A549 (cell line): ENCODE data around the gene TXNRD1. TPM values are rescaled to one million over a fixed set of nuclear protein-coding genes. Genes with fewer than 3 reads are reported as not detected.

ENCODE experiments used
- ATAC-seq, 2 experiments: fragments of 200-7000 bp in 1 of 2; fragments of >200 bp in 1 of 2; cut with Nextera tagmentation in 1 of 2; cut with Tn5 transposase in 1 of 2; 3 replicates each; pipeline versions ENCODE4 v1.8.0 to v1.9.1; 2018 to 2020; ENCODE audit warnings: mild to moderate bottlenecking in 1 of 2, moderate library complexity in 1 of 2
- CTCF ChIA-PET: fragments of 300-600 bp; sonication (Branson Sonifier 250); formaldehyde crosslinking; extraction: SDS; loops from one replicate; lab custom pipeline; 2021; ENCODE audit warnings: antibody characterized with exemption, inconsistent platforms; lab: Yijun Ruan, JAX
- POLR2A ChIA-PET: fragments of 350-600 bp; formaldehyde crosslinking; extraction: SDS; loops from one replicate; lab custom pipeline; 2021; ENCODE audit warnings: antibody characterized with exemption, inconsistent platforms; lab: Yijun Ruan, JAX
- DNase-seq, 2 experiments: peaks; one replicate each; pipeline versions ENCODE4 v3.0.0 to v3.0.0-alpha.2; 2011 to 2016; ENCODE audit warnings: low read depth in 1 of 2, low spot score in 1 of 2
- FAIRE-seq: peaks from 2 replicates; lab custom pipeline; 2011; peaks lifted over from hg19 to GRCh38; lab: Jason Lieb, UNC
- H3K27ac ChIP-seq, 2 experiments: fragments of >200 bp; sonication (Bioruptor Twin); formaldehyde crosslinking; 3 replicates each; pipeline ENCODE4 v1.5.1; 2016 to 2017
- H3K4me1 ChIP-seq: fragments of >200 bp; sonication (Bioruptor Twin); formaldehyde crosslinking; 3 replicates; pipeline ENCODE4 v1.6.1; 2016
- H3K4me2 ChIP-seq: fragments of >200 bp; sonication (Bioruptor Twin); formaldehyde crosslinking; 3 replicates; pipeline ENCODE4 v1.6.1; 2016
- H3K4me3 ChIP-seq: fragments of >200 bp; sonication (Bioruptor Twin); formaldehyde crosslinking; 3 replicates; pipeline ENCODE4 v1.5.1; 2016
- H3K9me3 ChIP-seq: fragments of >200 bp; sonication (Bioruptor Twin); formaldehyde crosslinking; 3 replicates; pipeline ENCODE4 v1.6.1; 2016
- ATOH8 ChIP-seq: fragments of 250-450 bp; sonication (Bioruptor Pico); IDR thresholded peaks from 2 replicates; pipeline ENCODE4 v1.5.0; 2020; ENCODE audit warnings: low read depth, mild to moderate bottlenecking, moderate library complexity
- E2F6 ChIP-seq: IDR thresholded peaks from 2 replicates; pipeline ENCODE4 v1.6.1; 2012; ENCODE audit warnings: low read depth, borderline replicate concordance
- EHF ChIP-seq: fragments of 250-450 bp; sonication (Bioruptor Pico); IDR thresholded peaks from 2 replicates; pipeline ENCODE4 v1.5.0; 2020; ENCODE audit warnings: mild to moderate bottlenecking
- ESRRA ChIP-seq: fragments of 150-350 bp; IDR thresholded peaks from 2 replicates; pipeline ENCODE4 v1.6.1; 2014; ENCODE audit warnings: mild to moderate bottlenecking, low read length, borderline replicate concordance
- FOSB ChIP-seq: fragments of 250-450 bp; sonication (Bioruptor Pico); IDR thresholded peaks from 2 replicates; pipeline ENCODE4 v1.5.0; 2020; ENCODE audit warnings: mild to moderate bottlenecking, moderate library complexity
- FOSL2 ChIP-seq, 2 experiments: fragments of 450-650 bp in 1 of 2; fragments of >200 bp in 1 of 2; sonication (Bioruptor Twin) in 1 of 2; formaldehyde crosslinking; IDR thresholded peaks; 2 replicates each; pipeline versions ENCODE4 v1.5.0 to v1.6.1; 2016 to 2020; ENCODE audit warnings: mild to moderate bottlenecking in 1 of 2, moderate library complexity in 1 of 2
- GATA3 ChIP-seq: IDR thresholded peaks from 2 replicates; pipeline ENCODE4 v1.6.1; 2012; ENCODE audit warnings: borderline replicate concordance
- HES2 ChIP-seq: fragments of >200 bp; sonication (Bioruptor Twin); formaldehyde crosslinking; IDR thresholded peaks from 2 replicates; pipeline ENCODE4 v1.6.1; 2016
- HMGXB4 ChIP-seq: fragments of 250-450 bp; sonication (Bioruptor Pico); IDR thresholded peaks from 2 replicates; pipeline ENCODE4 v1.5.0; 2021; ENCODE audit warnings: mild to moderate bottlenecking, moderate library complexity, borderline replicate concordance
- HOXA7 ChIP-seq: fragments of 250-450 bp; sonication (Bioruptor Pico); IDR thresholded peaks from 2 replicates; pipeline ENCODE4 v1.5.0; 2020; ENCODE audit warnings: mild to moderate bottlenecking, moderate library complexity
- HOXB13 ChIP-seq: fragments of 250-450 bp; sonication (Bioruptor Pico); IDR thresholded peaks from 2 replicates; pipeline ENCODE4 v1.5.0; 2020; ENCODE audit warnings: low read depth, mild to moderate bottlenecking, moderate library complexity
- MAX ChIP-seq: IDR thresholded peaks from 2 replicates; pipeline ENCODE4 v1.6.1; 2012
- MYC ChIP-seq: IDR thresholded peaks from 2 replicates; pipeline ENCODE4 v1.6.1; 2012; ENCODE audit warnings: mild to moderate bottlenecking, inconsistent platforms, low read length, improper control_type of control experiment, borderline replicate concordance
- PBX3 ChIP-seq: IDR thresholded peaks from 2 replicates; pipeline ENCODE4 v1.6.1; 2012
- PHF8 ChIP-seq: fragments of 200-600 bp; sonication (generic); IDR thresholded peaks from 2 replicates; pipeline ENCODE4 v1.6.1; 2016; ENCODE audit warnings: low read depth, mild to moderate bottlenecking, antibody characterized with exemption, moderate library complexity, borderline replicate concordance
- POLR2AphosphoS2 ChIP-seq: conservative IDR thresholded peaks from 2 replicates; pipeline ENCODE4 v1.6.1; 2012; ENCODE audit warnings: low read length, improper control_type of control experiment, inconsistent platforms
- RARB ChIP-seq: fragments of 250-450 bp; sonication (Bioruptor Pico); IDR thresholded peaks from 2 replicates; pipeline ENCODE4 v1.8.0; 2021; ENCODE audit warnings: mild to moderate bottlenecking, moderate library complexity
- RFX5 ChIP-seq: fragments of 450-650 bp; IDR thresholded peaks from 2 replicates; pipeline ENCODE4 v1.7.1; 2014; ENCODE audit warnings: antibody characterized with exemption, mild to moderate bottlenecking, moderate library complexity
- RNF2 ChIP-seq: fragments of 200-600 bp; sonication (generic); IDR thresholded peaks from 2 replicates; pipeline ENCODE4 v1.6.1; 2016; ENCODE audit warnings: low read depth, mild to moderate bottlenecking, antibody characterized with exemption, moderate library complexity, borderline replicate concordance
- TFCP2L1 ChIP-seq: fragments of 250-450 bp; sonication (Bioruptor Pico); IDR thresholded peaks from 2 replicates; pipeline ENCODE4 v1.5.0; 2021; ENCODE audit warnings: mild to moderate bottlenecking
- TP53 ChIP-seq: fragments of 250-450 bp; sonication (Bioruptor Pico); IDR thresholded peaks from 2 replicates; pipeline ENCODE4 v1.5.0; 2021; ENCODE audit warnings: mild to moderate bottlenecking, moderate library complexity
- ZFP36 ChIP-seq: fragments of 450-650 bp; IDR thresholded peaks from 2 replicates; pipeline ENCODE4 v1.6.1; 2014; ENCODE audit warnings: borderline replicate concordance; ENCODE audit not compliant: partially characterized antibody
- WGBS: methylation state at CpG from one replicate; pipeline ENCODE4 v1.1.6; 2017; ENCODE audit errors: missing lambda C conversion rate; 5-methylcytosine and 5-hydroxymethylcytosine counted together
- polyA plus RNA-seq, 4 experiments: library from polyadenylated mRNA; depleted of rRNA in 3 of 4; stranded (reverse); fragments of >200 nt; fragmentation: RNase III in 1 of 4; extraction: RNeasy Plus Mini Kit Qiagen cat#74134 plus additional on column Dnase treatment in 1 of 4; gene quantifications; 2 replicates in 3 of 4; 3 replicates in 1 of 4; pipeline ENCODE4 v1.2.3, GENCODE V29; 2011 to 2017

Gene TXNRD1
- polyA plus RNA-seq, 2 of the 4 experiments (the other 2 are of a cell fraction): 899 to 1,230 TPM

- WGBS: 41% methylated on average over 1 of the region's 1 CpG
- ChIA-PET CTCF (no interaction called here), POLR2A (interaction anchor here (1.3 kb wide), 1 partner anchor 9 kb away, joined by 5 read pairs; the partner anchor contains the start of gene EID3)
- FAIRE-seq (peak; percentile 72), DNase-seq (no peak), ATAC-seq (no peak)
- Histone ChIP-seq H3K4me1 (peaks cover 99% of the 10 kb centered on the region), H3K4me2 (peak overlapping the region; percentile 97), H3K27ac (peak overlapping the region; percentile 1 to 56; a peak in 3 of 6 replicates), H3K4me3 (peak overlapping the region; percentile 3; the same call in 1 of the 3 replicates), H3K9me3 (no peaks in the 10 kb centered on the region)
- peak; percentile 78; the same call in 1 of the 2 replicates for TF ChIP-seq POLR2AphosphoS2
- TF ChIP-seq TP53 (CRISPR knock-in tag): peak; percentile 91
- peak; percentile 87; the same call in 1 of the 2 replicates for TF ChIP-seq HOXA7 (CRISPR knock-in tag)
- peak; percentile 67; the same call in 1 of the 2 replicates for TF ChIP-seq TFCP2L1 (CRISPR knock-in tag)
- TF ChIP-seq MYC: no peak
- TF ChIP-seq PHF8: no peak
- TF ChIP-seq ESRRA: no peak
- TF ChIP-seq ATOH8 (CRISPR knock-in tag): peak; percentile 54; the same call in 1 of the 2 replicates
- no peak for TF ChIP-seq E2F6
- peak; percentile 46; the same call in 1 of the 2 replicates for TF ChIP-seq HMGXB4 (CRISPR knock-in tag)
- TF ChIP-seq PBX3: no peak
- no peak for TF ChIP-seq GATA3
- peak; percentile 87 for TF ChIP-seq RARB (CRISPR knock-in tag)
- TF ChIP-seq RFX5: no peak
- TF ChIP-seq FOSB (CRISPR knock-in tag): peak; percentile 94
- no peak for TF ChIP-seq ZFP36
- TF ChIP-seq EHF (CRISPR knock-in tag): no peak
- no peak for TF ChIP-seq FOSL2 (IDR thresholded peaks at IDR 0.05)
- 0 out of 2 replicates have a peak, but pooled peaks have one; percentile 11 for TF ChIP-seq FOSL2 (CRISPR knock-in tag; IDR thresholded peaks at IDR 0.05)
- TF ChIP-seq RNF2: no peak
- no peak for TF ChIP-seq HES2
- TF ChIP-seq HOXB13 (CRISPR knock-in tag): no peak
- TF ChIP-seq MAX: no peak
These were observed 96.6 kb downstream of the TXNRD1 start for GRCh38 chr12:104312202-104312601.
